IPS-11a (cell line): ENCODE data around the gene FMNL1.

Experiments
- H3K4me3 ChIP-seq: one replicate; pipeline ENCODE4 v1.5.1; 2013; ENCODE audit warnings: low read depth, low read length, control low read depth

Gene FMNL1

GRCh38 chr17:45256114-45256966, 34.7 kb downstream of the FMNL1 start:
- H3K4me3 ChIP-seq: no peak overlapping the region

DNA sequence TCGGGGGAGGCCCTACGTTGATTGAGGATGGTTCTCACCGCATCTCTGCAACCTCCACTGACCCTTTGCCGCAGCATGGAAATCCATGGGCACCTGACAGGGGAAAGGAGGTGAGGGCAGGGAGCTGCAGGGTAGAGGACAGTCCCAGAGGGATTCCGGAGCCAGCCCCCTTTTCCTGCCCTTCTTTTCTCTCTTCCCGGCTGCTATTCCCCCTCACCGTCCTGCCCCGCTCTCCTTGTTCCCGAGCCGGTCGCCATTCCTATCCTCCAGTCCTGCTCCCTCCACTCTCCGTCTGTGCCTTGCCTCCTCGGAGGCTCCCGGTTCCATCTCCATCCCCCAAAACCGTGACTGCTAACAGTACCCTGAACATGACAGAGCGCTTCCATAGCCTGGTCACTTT, 35.4 kb downstream of the FMNL1 start:
- H3K4me3 ChIP-seq: no peak overlapping the region

DNA sequence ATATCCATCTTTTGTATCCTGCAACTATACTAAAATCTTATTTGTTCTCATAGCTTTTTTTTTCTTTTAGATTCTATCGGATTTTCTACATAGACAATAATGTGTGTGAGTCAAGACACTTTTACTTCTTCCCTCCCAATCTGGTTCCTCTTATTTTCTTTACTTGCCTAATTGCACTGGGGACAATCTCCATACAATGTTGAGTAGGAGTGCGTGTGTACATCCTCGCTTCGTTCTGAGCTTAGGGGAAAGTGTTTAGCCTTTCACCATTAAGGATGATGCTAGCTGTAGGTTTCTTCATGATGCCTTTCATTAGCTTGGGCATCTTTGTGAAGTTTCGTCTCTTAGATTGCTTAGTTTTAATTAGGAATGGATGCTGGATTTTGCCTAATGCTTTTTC, 37.3 kb downstream of the FMNL1 start:
- no peak overlapping the region for H3K4me3 ChIP-seq

DNA sequence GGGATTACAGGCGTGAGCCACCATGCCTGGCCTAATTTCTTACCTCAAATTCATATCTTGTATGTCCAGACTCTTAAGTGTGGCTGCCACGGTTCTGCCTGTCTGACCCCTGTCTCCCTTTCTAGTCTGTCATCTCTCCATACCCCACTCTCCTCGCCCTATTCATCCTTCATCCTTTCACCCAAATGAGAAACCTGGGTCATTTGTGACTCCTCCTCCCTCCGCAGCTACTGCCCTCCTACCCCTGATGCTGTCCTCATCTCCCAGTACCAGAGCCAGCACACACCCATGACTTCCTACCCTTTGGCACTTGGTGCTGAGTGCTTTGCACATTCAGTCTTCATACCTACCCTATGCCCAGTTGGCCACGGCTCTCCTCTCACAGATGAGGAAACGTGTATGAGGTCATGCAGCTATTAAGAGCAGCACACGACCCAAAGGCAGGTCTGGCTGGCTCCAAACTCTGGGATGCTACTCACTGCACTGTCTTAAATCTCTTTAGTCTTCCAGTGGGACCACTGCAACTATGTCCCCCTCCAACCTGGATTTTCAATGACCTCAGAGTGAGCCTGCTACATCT, 38.6 kb downstream of the FMNL1 start:
- no peak overlapping the region for H3K4me3 ChIP-seq

- peak within 1 kb of the TSS; percentile 48 for H3K4me3 ChIP-seq
These were observed 40.2 kb downstream of the FMNL1 start, which contains the start of gene SPATA32 for GRCh38 chr17:45261577-45262515. SPATA32 (minus strand) TSS chr17:45262094; CDS start chr17:45262016, 78 bp downstream.

DNA sequence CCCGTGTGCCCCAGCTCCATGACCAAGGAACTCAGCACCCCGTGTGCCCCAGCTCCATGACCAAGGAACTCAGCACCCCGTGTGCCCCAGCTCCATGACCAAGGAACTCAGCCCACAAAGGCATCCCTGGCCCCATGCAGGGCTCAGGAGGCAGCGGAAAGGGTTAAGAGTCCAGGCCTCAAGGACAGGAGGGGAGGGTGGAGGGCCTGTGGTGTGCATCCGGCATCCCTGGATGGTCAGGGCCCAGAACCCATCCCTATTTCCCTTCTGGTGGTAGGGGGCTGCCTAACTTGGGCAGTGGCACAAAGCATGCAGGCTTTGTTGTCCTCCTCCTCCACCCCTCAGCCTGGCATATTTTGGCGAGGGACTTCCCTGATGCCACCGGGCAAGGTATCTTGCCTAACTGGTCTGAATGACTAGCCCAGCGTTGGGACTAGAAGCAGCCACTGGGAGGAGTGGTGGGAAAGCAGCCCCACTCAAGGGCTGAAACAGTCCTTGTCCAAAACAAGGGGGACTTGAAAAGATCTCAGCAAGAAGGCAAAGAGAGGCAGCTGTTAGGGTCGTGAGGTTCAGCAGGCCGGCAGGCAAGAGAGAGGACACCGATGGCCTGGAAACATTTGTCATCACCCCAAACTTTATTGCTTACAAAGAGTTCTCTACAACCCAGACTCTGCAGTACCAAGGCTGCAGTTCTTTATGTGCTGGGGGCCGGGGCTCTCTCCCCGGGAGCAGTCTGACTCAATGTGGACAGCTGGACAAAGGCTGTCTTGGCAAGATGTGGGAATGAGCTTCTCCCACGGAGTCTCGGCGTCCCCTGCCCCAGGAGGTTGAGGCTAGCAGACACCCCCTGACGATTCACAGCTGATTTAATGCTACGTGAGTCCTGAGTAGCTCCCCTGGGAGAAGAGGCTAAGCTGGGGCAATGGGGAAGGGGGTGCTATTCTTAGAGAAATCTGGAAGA, 41.1 kb downstream of the FMNL1 start:
- H3K4me3 ChIP-seq: peak overlapping the region; percentile 35

- no peak overlapping the region for H3K4me3 ChIP-seq
These were observed 41.8 kb downstream of the FMNL1 start for GRCh38 chr17:45263477-45263860.

DNA sequence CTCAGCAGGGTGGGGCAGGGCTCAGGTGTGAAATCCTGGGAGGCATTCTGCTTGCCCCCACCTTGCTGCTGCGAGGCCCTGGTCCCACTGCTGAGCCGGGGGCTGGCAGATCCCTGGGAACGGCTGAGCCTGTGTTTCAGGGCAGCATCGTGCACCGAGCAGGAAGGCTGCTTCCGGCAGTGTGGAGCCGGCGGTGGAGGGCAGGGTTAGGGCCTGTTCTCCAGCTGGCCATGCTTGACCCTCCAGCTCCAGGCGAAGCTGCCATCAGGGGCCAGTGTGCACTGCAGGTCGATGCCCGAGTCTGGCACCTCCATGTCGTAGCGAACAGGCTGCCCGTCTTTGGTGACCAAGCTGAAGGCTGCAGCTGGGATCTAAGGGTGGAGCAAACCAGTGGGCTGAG, 42.7 kb downstream of the FMNL1 start:
- H3K4me3 ChIP-seq: no peak overlapping the region

GRCh38 chr17:45264988-45265387, 43.3 kb downstream of the FMNL1 start:
- H3K4me3 ChIP-seq: no peak overlapping the region

DNA sequence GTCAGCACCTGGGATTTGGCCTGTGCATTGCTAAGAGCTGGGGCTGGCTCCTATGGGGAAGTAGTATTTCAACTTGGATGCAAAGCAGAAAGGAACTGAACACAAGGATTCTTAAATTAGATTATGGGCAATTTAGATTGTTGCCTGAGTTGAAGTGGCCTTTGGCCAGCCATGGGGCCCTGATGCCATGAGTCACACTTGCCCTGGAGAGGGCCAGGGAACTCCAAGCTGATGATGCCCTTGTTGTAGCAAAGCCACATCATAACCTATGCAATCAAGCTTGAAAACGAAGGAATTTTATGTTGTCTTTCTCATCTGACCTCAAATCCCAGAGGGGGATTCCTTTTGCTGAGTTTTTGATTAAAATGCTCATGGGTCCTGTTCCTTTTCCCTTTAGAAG, 44.1 kb downstream of the FMNL1 start:
- no peak overlapping the region for H3K4me3 ChIP-seq

DNA sequence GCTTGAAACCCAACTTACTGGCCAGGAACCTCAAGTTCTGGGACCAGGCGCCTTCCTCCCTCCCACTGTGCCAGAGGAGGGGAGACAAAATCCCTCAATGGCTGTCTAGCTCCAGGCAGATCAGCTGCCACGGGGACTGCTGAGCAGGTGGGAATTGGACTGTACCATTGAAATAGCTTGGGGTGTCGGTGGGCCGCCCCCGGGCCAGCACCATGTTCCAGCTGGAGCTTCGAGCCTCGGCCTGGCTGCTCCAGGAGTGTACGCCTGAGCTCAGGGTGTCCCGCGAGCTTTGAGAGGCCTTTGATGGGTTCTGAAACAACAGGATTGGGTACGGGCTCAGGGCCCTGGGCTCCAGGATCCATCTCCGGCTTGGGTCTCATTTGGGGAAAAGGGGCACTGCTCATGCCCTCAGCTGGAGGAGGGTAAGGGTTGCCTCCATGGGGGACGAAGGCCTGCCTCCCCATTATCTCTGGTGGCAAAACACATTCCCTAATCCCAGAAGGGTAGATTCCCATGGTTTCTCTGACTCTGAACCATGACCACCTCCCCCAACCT, 44.8 kb downstream of the FMNL1 start:
- no peak overlapping the region for H3K4me3 ChIP-seq

DNA sequence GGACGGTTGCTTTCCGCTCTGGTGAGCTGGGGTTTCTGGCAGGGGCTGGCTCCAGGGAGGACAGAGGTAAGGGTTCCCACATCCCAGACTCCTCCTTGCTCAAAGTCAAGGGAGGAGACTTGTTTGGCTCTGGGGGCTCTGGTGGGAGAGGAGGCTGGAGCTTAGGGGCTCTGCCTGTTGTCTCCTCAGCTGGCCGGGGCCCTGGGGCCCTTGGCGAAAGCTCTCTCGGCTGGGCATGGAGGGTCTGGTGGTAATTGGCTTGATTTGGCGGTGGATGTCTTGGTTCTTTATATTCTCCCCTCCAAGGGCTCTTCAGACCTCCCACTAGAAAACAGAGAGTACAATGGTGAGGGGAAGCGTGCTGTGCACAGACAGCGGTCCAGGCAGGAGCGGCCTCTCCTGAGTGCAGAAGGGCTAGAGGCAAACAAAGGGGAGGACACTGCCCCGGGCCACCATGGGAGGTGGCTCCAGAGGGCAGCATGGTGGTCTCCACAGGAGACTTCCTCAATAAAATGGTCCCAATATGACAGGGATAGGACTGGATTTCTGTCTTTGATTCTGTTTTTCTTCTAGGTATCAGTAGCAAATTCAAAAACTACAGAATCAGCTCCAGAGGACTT, 45.9 kb downstream of the FMNL1 start:
- no peak overlapping the region for H3K4me3 ChIP-seq

GRCh38 chr17:45269912-45270311, 48.2 kb downstream of the FMNL1 start:
- H3K4me3 ChIP-seq: no peak overlapping the region

GRCh38 chr17:45270828-45271418, 49.2 kb downstream of the FMNL1 start:
- H3K4me3 ChIP-seq: no peak overlapping the region

- H3K4me3 ChIP-seq: no peak overlapping the region
These were observed 49.9 kb downstream of the FMNL1 start for GRCh38 chr17:45271603-45272002.

- no peak overlapping the region for H3K4me3 ChIP-seq
These were observed 51.9 kb downstream of the FMNL1 start for GRCh38 chr17:45273551-45273957.

GRCh38 chr17:45274033-45274432, 52.3 kb downstream of the FMNL1 start:
- H3K4me3 ChIP-seq: no peak overlapping the region

DNA sequence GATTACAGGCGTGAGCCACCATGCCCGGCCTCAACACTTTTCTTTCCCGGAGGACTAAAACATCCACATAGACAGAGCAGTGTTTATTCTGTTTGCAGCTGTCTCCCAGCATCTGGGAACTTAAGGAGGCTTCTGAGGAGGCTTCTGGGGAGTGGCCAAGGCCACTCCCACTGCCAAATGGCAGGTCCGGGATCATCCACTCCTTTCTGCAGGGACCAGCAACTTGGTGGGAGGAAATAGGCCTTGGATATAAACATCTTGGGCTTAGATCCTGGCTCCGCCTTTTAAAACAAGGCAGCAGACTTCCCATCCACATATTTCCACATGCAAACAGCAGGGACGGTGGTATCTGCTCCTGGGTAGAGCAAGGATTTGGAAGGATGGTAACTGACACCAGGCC, 54.3 kb downstream of the FMNL1 start:
- no peak overlapping the region for H3K4me3 ChIP-seq

GRCh38 chr17:45277216-45277849, 55.6 kb downstream of the FMNL1 start:
- no peak overlapping the region for H3K4me3 ChIP-seq
